AG04449 (cell line): Measurements from ENCODE around the gene EIF3I.

Experiments used
- CTCF ChIA-PET: fragments of 350-600 bp; formaldehyde crosslinking; extraction: SDS; loops from one replicate; lab custom pipeline; 2021; ENCODE audit warnings: antibody characterized with exemption; lab: Yijun Ruan, JAX
- POLR2A ChIA-PET: fragments of 400-600, 350-600 bp; formaldehyde crosslinking; extraction: SDS; loops from one replicate; lab custom pipeline; 2020; ENCODE audit warnings: antibody characterized with exemption, inconsistent platforms; lab: Yijun Ruan, JAX
- DNase-seq: peaks from one replicate; pipeline ENCODE4 v3.0.0-alpha.2; 2010; ENCODE audit warnings: low read depth, low spot score
- H3K4me3 ChIP-seq: 2 replicates; pipeline ENCODE4 v1.5.1; 2011; ENCODE audit warnings: low read depth, mild to moderate bottlenecking, control low read depth, low read length
- TF ChIP-seq, protein P1 (sequence below): IDR thresholded peaks from one replicate; pipeline ENCODE4 v1.5.1; 2011; ENCODE audit warnings: mild to moderate bottlenecking, moderate library complexity, low read length, control low read depth, inconsistent platforms; ENCODE audit not compliant: insufficient read depth; ENCODE audit errors: missing control alignments

The EIF3I gene

DNA sequence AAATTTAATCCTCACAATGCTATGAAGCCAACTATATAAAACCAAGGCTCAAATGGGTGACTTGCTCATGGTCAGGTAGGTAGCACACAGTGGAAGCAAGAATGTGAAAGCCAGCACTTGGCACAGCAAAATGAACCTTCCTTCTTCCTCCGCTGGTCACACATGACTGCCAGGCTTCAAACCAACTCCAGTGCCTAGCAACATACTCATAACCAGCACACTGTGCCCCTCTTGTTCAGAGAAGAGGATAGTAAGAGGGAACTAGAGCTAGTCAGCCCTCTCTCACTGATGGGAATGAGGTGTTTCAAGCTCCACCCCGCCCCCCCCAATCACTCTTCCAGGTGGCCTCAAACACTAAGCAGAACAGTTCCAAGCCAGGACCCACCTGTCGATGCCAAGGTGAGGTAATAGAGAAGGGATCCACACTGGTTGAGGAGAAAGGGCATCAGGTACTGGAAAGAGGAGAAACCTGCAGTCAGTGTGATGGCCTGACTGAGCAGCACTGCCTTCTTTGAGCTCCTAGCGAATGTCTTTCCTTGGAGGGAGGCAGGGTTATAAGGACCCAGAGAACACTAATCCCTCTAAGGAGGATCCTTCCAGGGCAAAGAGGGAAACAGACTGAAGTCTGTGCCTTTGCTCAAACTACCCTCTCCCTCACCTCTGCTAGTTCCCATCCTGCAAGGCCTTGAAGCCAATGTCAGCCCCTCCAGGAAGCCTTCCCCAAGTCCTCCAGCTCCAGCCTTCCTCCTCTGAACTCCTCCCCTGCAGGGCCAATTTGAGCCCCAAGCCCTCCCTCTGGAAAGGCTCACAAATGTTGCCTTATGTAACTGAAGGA, 1.2 kb upstream of the EIF3I start:
- TF ChIP-seq, protein P1, sequence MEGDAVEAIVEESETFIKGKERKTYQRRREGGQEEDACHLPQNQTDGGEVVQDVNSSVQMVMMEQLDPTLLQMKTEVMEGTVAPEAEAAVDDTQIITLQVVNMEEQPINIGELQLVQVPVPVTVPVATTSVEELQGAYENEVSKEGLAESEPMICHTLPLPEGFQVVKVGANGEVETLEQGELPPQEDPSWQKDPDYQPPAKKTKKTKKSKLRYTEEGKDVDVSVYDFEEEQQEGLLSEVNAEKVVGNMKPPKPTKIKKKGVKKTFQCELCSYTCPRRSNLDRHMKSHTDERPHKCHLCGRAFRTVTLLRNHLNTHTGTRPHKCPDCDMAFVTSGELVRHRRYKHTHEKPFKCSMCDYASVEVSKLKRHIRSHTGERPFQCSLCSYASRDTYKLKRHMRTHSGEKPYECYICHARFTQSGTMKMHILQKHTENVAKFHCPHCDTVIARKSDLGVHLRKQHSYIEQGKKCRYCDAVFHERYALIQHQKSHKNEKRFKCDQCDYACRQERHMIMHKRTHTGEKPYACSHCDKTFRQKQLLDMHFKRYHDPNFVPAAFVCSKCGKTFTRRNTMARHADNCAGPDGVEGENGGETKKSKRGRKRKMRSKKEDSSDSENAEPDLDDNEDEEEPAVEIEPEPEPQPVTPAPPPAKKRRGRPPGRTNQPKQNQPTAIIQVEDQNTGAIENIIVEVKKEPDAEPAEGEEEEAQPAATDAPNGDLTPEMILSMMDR, result no peak
- POLR2A ChIA-PET, result interaction anchor here (0.6 to 1.8 kb wide), 2 partner anchors 115 to 187 kb away, joined by 4 to 6 read pairs; partner anchors contain the start of gene MARCKSL1
- H3K4me3 ChIP-seq, result peak overlapping the region; percentile 92
- CTCF ChIA-PET, result interaction anchor here (0.8 to 1.1 kb wide), 3 partner anchors 27 to 132 kb away, joined by 3 to 5 read pairs (median 3); no protein-coding TSS in a partner anchor
- DNase-seq, result no peak

DNA sequence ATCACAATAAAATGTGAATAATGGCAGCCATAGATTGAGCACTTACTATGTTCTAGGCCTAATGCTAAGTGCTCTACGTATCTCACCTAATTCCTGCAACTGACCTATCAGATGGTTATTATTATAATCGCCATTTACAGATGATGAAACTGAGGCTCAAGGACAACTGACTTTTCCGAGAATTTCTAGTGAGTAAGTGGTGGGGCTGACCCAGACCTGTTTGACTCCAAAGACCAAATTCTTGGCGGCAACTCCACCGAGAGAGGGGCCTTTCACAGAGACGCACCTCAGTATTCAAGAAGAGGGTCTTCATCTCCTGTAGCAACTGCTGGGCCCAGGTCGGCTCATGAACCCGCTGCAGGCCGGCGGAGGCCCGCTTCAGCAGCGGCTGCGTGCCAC, 627 bp upstream of the EIF3I start:
- peak overlapping the region; percentile 92 for H3K4me3 ChIP-seq
- CTCF ChIA-PET, result interaction anchor here (1.1 kb wide), 1 partner anchor 131 kb away, joined by 3 read pairs; no protein-coding TSS in a partner anchor
- no peak for DNase-seq
- TF ChIP-seq, protein P1, result no peak
- POLR2A ChIA-PET, result interaction anchor here (1.8 kb wide), 1 partner anchor 115 kb away, joined by 6 read pairs; the partner anchor contains the start of gene MARCKSL1

DNA sequence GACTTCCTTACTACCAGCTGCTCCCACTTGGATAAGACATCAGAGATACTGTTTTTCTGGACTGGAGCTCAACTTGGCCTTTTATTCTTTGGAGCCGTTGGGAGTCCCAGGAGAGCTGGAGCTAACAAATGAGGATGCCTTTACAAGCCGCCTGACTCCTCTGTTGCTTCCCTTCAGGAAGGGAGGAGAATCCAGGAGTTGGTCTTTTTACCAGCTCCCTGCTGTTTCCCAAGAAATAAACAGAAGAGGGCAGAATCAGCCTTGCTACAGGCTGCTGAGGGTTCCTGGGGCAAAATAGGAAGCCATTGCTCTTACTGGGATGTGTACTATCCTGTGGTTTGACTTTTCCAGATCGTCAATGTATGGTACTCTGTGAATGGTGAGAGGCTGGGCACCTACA, 1.5 kb downstream of the EIF3I start:
- H3K4me3 ChIP-seq, result peak overlapping the region; percentile 18; the same call in 1 of the 2 replicates
- ChIA-PET POLR2A (interaction anchor here (1.1 to 1.2 kb wide), 3 partner anchors 12 to 112 kb away, joined by 3 to 5 read pairs (median 3); partner anchors contain the start of genes CCDC28B and MARCKSL1), CTCF (interaction anchor here (0.9 to 2.7 kb wide), 7 partner anchors 8 to 141 kb away, joined by 3 to 9 read pairs (median 4); no protein-coding TSS in a partner anchor)
- TF ChIP-seq, protein P1, result peak; percentile 1
- DNase-seq, result no peak

- H3K4me3 ChIP-seq, result no peak overlapping the region
- DNase-seq, result no peak
- TF ChIP-seq, protein P1, result no peak
- ChIA-PET POLR2A (interaction anchor here (0.5 to 1.2 kb wide), 2 partner anchors 112 to 146 kb away, joined by 4 to 5 read pairs; partner anchors contain the start of gene MARCKSL1), CTCF (interaction anchor here (1.1 to 2.7 kb wide), 5 partner anchors 9 to 95 kb away, joined by 3 to 9 read pairs (median 6); no protein-coding TSS in a partner anchor)
Measured at GRCh38 chr1:32224285-32224684, 2.1 kb downstream of the EIF3I start.

GRCh38 chr1:32228771-32229170, 6.6 kb downstream of the EIF3I start:
- ChIA-PET POLR2A (no interaction called here), CTCF (interaction anchor here (1.1 to 1.7 kb wide), 2 partner anchors 14 to 87 kb away, joined by 3 to 4 read pairs; no protein-coding TSS in a partner anchor)
- TF ChIP-seq, protein P1, result no peak
- H3K4me3 ChIP-seq, result no peak overlapping the region
- DNase-seq, result no peak
